Measurements from ENCODE around the gene SPHK1. TPM values are rescaled to one million over a fixed set of nuclear protein-coding genes. Genes with fewer than 3 reads are reported as not detected.

SPHK1 gene
- total RNA-seq, 1 experiment from 2014 or later = 107 TPM

GRCh38 chr17:76405967-76406647, 21.7 kb downstream of the SPHK1 start:
- no peak for DNase-seq (ENCODE audit: low read depth)

GRCh38 chr17:76407509-76407908, 23.1 kb downstream of the SPHK1 start:
- DNase-seq (ENCODE audit: low read depth) = no peak

DNA sequence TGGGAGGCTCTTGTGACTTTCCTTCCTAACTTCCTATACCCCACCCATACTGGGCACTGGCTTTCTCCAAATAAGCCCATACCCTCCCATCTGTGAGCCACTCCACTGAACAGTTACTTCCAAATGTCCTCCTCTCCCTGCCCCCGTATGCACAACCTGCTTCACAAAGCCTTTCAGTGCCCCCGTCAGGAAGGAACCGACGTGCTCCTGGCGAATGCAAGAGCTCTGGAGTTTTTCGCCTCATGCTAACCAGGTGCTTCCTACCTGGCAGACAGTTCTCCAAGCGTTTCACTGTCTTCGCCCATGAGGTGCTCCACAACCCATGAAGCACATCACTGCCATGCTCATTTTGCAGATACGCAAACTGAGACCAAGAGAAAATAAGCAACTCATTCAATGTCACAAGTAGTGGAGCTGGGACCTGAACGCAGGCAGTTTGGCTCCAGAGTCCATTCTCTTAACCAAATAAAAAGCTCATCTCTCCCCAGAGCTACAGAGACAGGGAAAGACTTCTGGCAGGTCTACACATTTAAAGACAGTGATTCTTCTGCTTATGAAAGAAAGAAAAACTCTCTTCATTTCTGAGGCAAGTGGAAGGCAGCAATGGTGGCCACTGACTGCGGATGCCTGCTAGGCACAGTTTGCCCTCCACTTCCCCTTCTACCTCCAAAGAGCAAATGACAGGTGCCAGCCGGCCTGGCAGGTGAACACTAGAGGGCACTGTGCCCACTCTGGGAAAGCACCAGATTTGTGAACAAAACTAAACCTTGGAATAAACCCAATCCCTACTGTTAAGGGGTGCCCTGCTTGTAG, 23.8 kb downstream of the SPHK1 start:
- DNase-seq (ENCODE audit: low read depth) = peak; percentile 46

DNA sequence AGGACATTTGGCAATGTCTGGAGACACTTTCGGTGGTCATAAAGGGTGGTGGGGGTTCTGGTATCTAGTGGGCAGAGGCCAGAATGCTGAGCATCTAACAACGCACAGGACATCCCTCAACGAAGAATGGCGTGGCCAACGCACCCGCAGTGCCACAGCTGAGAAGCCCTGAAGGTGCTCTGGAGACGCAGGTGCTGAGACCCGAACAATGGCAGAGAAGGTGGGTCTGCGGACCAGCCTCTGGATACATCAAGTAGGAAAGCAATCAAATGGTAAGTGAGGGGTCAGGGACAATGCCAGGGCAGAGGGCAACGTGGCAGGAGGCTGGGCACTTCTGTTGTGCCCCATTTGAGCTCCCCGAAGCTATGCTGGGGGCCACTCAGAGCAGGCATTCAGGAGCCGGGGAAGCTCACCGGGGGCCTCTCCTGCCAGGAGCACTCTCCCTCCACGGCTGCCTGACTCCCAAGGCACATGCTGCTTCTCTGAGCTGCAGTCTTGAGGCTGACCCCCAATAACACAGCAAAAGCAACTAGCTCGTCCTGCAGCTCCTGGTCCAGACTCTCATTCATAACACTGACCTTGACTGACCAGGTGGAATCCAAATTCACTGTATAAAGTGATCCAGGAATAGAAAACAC, 26.0 kb downstream of the SPHK1 start:
- no peak for DNase-seq (ENCODE audit: low read depth)

DNA sequence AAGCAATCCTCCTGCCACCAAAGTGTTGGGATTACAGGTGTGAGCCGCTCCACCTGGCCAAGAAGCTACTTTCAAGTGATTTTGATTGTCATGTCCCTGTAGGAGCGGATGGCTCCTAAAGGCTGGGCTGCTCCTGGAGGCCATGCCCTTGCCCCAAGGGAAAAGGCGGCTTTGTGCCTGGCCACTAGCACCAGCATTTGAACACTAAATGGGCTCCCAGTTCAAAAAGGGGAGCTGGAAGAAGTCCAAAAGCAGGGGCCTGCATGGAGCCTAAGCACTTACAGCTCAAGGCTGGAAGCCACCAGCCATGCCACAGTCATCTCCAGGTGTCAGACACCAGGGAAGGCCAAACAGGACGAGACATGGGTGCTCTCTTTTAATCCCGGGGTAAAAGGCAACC, 26.8 kb downstream of the SPHK1 start:
- DNase-seq (ENCODE audit: low read depth) = no peak

- no peak for DNase-seq (ENCODE audit: low read depth)
Observed at GRCh38 chr17:76414334-76415295, 30.2 kb downstream of the SPHK1 start.

- no peak for DNase-seq (ENCODE audit: low read depth)
Observed at GRCh38 chr17:76415786-76416185, 31.4 kb downstream of the SPHK1 start.

GRCh38 chr17:76416457-76416856, 32.0 kb downstream of the SPHK1 start:
- no peak for DNase-seq (ENCODE audit: low read depth)

- no peak for DNase-seq (ENCODE audit: low read depth)
Observed at GRCh38 chr17:76416899-76417298, 32.5 kb downstream of the SPHK1 start.

DNA sequence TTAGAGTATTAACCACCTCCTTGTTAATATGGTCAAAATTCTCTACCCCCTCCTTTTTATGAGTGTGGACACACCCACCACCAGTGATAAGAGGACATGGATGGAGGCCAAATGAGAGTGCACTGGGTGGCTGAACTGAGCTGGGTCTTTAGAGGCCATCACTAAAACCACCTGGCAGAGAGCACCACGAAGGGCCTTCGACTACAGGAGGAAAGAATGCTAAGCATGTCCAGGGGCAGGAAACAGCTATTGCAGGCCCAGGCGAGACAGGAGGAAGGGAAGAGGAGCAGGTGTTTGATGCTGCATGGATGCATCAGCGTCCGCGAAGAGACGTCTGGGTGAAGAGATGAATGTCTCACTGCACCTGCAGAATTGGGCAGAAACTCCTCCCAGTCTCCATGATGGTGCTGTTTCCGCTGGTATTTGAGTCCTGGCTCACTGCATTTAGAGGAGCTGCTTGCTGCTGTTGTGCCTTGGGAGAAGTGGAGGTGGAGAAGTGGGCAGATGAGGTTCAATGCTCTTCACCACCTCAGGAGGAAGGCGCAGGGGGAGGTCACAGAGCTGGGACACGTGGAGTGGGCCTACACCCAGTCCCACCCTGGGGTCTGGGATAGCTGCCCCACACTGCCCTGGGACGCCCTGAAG, 33.2 kb downstream of the SPHK1 start:
- DNase-seq (ENCODE audit: low read depth) = no peak

GRCh38 chr17:76419576-76420260, 35.3 kb downstream of the SPHK1 start:
- DNase-seq (ENCODE audit: low read depth) = no peak

- no peak for DNase-seq (ENCODE audit: low read depth)
Observed at GRCh38 chr17:76420356-76421043, 36.1 kb downstream of the SPHK1 start.

DNA sequence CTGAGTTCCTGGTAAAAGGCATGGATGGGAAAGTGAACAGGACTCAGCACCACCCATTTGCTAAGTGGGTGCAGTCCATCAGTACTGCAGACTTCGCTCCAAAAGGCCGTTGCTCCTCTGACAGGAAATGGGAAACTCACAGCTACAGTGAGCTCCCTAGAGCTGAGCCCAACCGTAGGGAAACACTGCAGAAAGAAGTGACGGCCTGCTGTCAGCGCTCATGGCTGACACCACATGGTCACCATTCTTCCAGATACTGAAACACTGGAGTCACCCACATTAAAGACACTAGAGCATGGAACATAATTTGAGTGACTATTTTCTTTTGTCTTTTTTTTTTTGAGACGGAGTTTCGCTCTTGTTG, 36.6 kb downstream of the SPHK1 start:
- DNase-seq (ENCODE audit: low read depth) = no peak

GRCh38 chr17:76422406-76422805, 38.0 kb downstream of the SPHK1 start:
- no peak for DNase-seq (ENCODE audit: low read depth)

GRCh38 chr17:76422860-76423259, 38.5 kb downstream of the SPHK1 start:
- DNase-seq (ENCODE audit: low read depth) = no peak

DNA sequence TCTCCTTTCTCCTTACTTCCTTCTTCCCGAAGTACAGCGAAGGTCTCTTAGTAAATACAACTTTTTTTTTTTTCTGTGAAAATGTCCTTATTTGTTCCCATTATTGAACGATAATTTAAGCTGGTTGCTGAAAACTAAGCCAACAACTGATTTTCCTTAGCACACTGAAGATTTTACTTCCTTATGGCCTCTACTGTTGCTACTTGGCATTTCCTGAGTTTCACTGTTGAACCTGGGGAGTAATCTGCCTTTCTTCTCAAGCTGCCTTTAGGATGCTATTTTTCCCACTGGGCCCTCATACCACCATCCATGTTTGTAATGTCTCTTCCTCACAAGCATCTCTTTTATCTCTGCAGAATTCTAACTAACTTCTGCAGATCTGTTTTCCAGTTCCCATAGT, 42.4 kb downstream of the SPHK1 start:
- DNase-seq (ENCODE audit: low read depth) = no peak

DNA sequence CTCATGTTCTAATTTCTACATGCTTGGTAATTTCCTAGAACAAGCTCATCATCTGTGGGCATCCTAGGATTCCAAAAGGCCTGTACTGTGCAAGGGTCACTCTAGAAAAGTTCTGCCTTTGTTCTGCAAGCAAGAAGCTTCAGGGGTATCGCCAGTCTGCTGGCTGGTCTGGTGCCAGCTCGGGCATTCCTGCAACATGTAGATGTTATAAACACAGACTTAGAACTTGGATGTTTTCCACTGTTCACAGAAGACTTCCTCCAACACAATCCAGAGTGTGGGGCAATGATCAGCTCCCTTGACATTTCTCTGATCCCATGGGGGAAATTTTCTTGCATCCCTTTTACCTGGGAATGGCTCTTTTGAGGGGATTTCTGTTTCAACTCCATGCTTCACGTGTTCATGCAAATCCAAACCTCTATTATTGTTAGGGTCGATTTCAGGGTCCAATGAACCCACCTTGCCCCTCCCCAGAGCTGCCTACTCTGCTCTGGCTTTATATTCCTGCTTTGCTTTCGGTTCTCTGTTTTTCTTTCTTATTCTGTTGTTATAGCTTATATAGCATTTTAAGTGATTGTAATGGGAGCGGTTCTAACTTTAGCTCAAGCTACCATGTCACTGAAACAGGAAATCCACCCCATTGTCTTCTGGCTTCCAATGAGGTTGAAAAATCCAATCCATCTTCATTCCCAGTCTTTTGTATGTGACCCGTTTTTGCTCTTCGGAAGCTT, 43.3 kb downstream of the SPHK1 start:
- DNase-seq (ENCODE audit: low read depth) = no peak

- DNase-seq (ENCODE audit: low read depth) = no peak
Observed at GRCh38 chr17:76428511-76428910, 44.1 kb downstream of the SPHK1 start.

- DNase-seq (ENCODE audit: low read depth) = no peak
Observed at GRCh38 chr17:76431509-76431908, 47.1 kb downstream of the SPHK1 start.
